HUDEP-2 (cell line): ENCODE results near the gene FHIT.
A peak's percentile ranks its signal among the peaks of the same experiment; 100 is the strongest.

ENCODE experiments used
- DNase-seq, 76 experiments: peaks; one replicate each; lab custom pipeline; 2025; ENCODE audit not compliant: unreplicated experiment in 76 of 76; lab: John Stamatoyannopoulos, UW

FHIT gene

GRCh38 chr3:60319179-60319858 lies 931.9 kb downstream of the FHIT start:
- DNase-seq = no peak

- DNase-seq = no peak
These were observed 935.0 kb downstream of the FHIT start for GRCh38 chr3:60316121-60316797.

- no peak for DNase-seq
These were observed 937.2 kb downstream of the FHIT start for GRCh38 chr3:60313951-60314461.

GRCh38 chr3:60313231-60313798 lies 937.9 kb downstream of the FHIT start:
- no peak for DNase-seq

- no peak for DNase-seq
These were observed 941.5 kb downstream of the FHIT start for GRCh38 chr3:60309539-60310268.

- DNase-seq = no peak
These were observed 942.4 kb downstream of the FHIT start for GRCh38 chr3:60308808-60309207.

- no peak for DNase-seq
These were observed 943.6 kb downstream of the FHIT start for GRCh38 chr3:60307562-60308199.

GRCh38 chr3:60304112-60304511 lies 947.1 kb downstream of the FHIT start:
- DNase-seq = no peak

GRCh38 chr3:60303160-60303559 lies 948.1 kb downstream of the FHIT start:
- no peak for DNase-seq

- no peak for DNase-seq
These were observed 950.1 kb downstream of the FHIT start for GRCh38 chr3:60301142-60301541.

GRCh38 chr3:60298141-60298540 lies 953.1 kb downstream of the FHIT start:
- peak in 3 of 76 experiments; percentile 3 to 15 (median 3) for DNase-seq

- peak in 1 of 76 experiments; percentile 13 for DNase-seq
These were observed 957.1 kb downstream of the FHIT start for GRCh38 chr3:60294181-60294580.

GRCh38 chr3:60291115-60291514 lies 960.1 kb downstream of the FHIT start:
- no peak for DNase-seq

GRCh38 chr3:60290122-60290492 lies 961.1 kb downstream of the FHIT start:
- DNase-seq = no peak

- no peak for DNase-seq
These were observed 961.7 kb downstream of the FHIT start for GRCh38 chr3:60289341-60290121.

- DNase-seq = no peak
These were observed 968.4 kb downstream of the FHIT start for GRCh38 chr3:60282866-60283265.

GRCh38 chr3:60281970-60282369 lies 969.3 kb downstream of the FHIT start:
- no peak for DNase-seq

GRCh38 chr3:60277361-60277800 lies 973.9 kb downstream of the FHIT start:
- DNase-seq = no peak

- no peak for DNase-seq
These were observed 974.6 kb downstream of the FHIT start for GRCh38 chr3:60276615-60277014.

GRCh38 chr3:60274646-60275045 lies 976.6 kb downstream of the FHIT start:
- DNase-seq = no peak
